ENCODE results near the gene CSGALNACT2. TPM values are rescaled to one million over a fixed set of nuclear protein-coding genes. Genes with fewer than 3 reads are reported as not detected.

The CSGALNACT2 gene
- total RNA-seq, 2 experiments from 2014 or later: 36.2 to 41.0 TPM

- CTCF ChIA-PET: interaction anchor here (0.7 to 1.6 kb wide), 3 partner anchors 9 to 15 kb away, joined by 3 to 9 read pairs (median 7); no protein-coding TSS in a partner anchor
- H3K36me3 Mint-ChIP-seq (ENCODE audit: low read depth): no peaks in the 10 kb centered on the region
- peaks cover 21% of the 10 kb centered on the region for H3K27me3 Mint-ChIP-seq
- no peaks in the 10 kb centered on the region for H3K9me3 Mint-ChIP-seq
- H3K27ac Mint-ChIP-seq: no peak overlapping the region
- no peak overlapping the region for H3K4me3 Mint-ChIP-seq
- DNase-seq: no peak
- POLR2A ChIA-PET: no interaction called here
- H3K4me1 Mint-ChIP-seq: peaks cover 27% of the 10 kb centered on the region
These were observed 32.4 kb upstream of the CSGALNACT2 start for GRCh38 chr10:43105956-43106229.

GRCh38 chr10:43106256-43107091, 31.8 kb upstream of the CSGALNACT2 start:
- Mint-ChIP-seq H3K27ac (peak overlapping the region; percentile 9), H3K4me3 (no peak overlapping the region)

GRCh38 chr10:43108951-43109350, 29.3 kb upstream of the CSGALNACT2 start:
- Mint-ChIP-seq H3K36me3 (ENCODE audit: low read depth) (no peaks in the 10 kb centered on the region), H3K9me3 (no peaks in the 10 kb centered on the region), H3K4me3 (no peak overlapping the region), H3K4me1 (peaks cover 27% of the 10 kb centered on the region), H3K27ac (no peak overlapping the region), H3K27me3 (peaks cover 5% of the 10 kb centered on the region)
- DNase-seq: no peak
- ChIA-PET CTCF (interaction anchor here (0.6 kb wide), 1 partner anchor 495 kb away, joined by 3 read pairs; no protein-coding TSS in a partner anchor), POLR2A (no interaction called here)

More at GRCh38 chr10:43106256-43107091, 31.8 kb upstream of the CSGALNACT2 start:
- Mint-ChIP-seq H3K27me3 (peaks cover 21% of the 10 kb centered on the region), H3K4me1 (peaks cover 27% of the 10 kb centered on the region), H3K36me3 (ENCODE audit: low read depth) (no peaks in the 10 kb centered on the region), H3K9me3 (no peaks in the 10 kb centered on the region)
- DNase-seq: no peak
- ChIA-PET CTCF (interaction anchor here (0.7 to 1.6 kb wide), 3 partner anchors 9 to 15 kb away, joined by 3 to 9 read pairs (median 7); no protein-coding TSS in a partner anchor), POLR2A (no interaction called here)

DNA sequence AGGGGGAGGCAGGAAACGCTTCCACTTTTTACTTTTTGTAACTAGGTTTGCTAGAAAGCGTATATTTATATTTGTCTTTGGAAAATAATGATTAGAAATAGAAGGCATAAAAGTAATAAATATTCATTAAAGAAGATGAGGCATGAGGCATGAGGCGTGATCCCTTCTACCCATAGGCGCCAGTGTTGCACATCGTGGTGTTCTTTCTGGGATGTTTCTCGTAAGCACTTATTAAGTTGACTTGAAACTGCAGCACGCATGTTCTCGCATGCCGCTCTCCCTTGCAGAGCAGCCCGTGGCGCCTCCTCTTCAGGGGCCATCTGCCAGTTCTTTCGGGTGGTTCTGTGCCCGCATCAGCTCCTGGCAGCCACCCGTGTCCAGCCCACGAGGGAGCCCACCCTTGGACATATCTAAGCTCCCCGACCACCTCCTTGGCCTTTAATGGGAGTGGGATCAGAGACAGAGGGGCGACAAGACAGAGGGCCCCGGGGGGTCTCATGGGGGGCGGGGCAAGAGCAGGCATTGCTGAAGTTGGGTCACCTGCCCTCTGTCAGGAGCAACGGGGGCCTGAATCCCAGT, 28.5 kb upstream of the CSGALNACT2 start:
- no peak overlapping the region for H3K4me3 Mint-ChIP-seq
- no peak overlapping the region for H3K27ac Mint-ChIP-seq
- peaks cover 27% of the 10 kb centered on the region for H3K4me1 Mint-ChIP-seq
- H3K27me3 Mint-ChIP-seq: peaks cover 4% of the 10 kb centered on the region
- no peak for DNase-seq
- H3K36me3 Mint-ChIP-seq (ENCODE audit: low read depth): no peaks in the 10 kb centered on the region
- POLR2A ChIA-PET: no interaction called here
- H3K9me3 Mint-ChIP-seq: no peaks in the 10 kb centered on the region
- CTCF ChIA-PET: no interaction called here

GRCh38 chr10:43110338-43111071, 27.7 kb upstream of the CSGALNACT2 start:
- no peaks in the 10 kb centered on the region for H3K27me3 Mint-ChIP-seq
- H3K4me3 Mint-ChIP-seq: no peak overlapping the region
- H3K4me1 Mint-ChIP-seq: peaks cover 23% of the 10 kb centered on the region
- no peak for DNase-seq
- no peaks in the 10 kb centered on the region for H3K36me3 Mint-ChIP-seq (ENCODE audit: low read depth)
- POLR2A ChIA-PET: no interaction called here
- peak overlapping the region; percentile 25 for H3K27ac Mint-ChIP-seq
- H3K9me3 Mint-ChIP-seq: no peaks in the 10 kb centered on the region
- CTCF ChIA-PET: no interaction called here

- ChIA-PET POLR2A (interaction anchor here (0.9 kb wide), 1 partner anchor 10 kb away, joined by 3 read pairs; no protein-coding TSS in a partner anchor), CTCF (no interaction called here)
- H3K4me3 Mint-ChIP-seq: no peak overlapping the region
- H3K27me3 Mint-ChIP-seq: no peaks in the 10 kb centered on the region
- H3K27ac Mint-ChIP-seq: peak overlapping the region; percentile 25
- H3K4me1 Mint-ChIP-seq: peaks cover 18% of the 10 kb centered on the region
- DNase-seq: no peak
- H3K36me3 Mint-ChIP-seq (ENCODE audit: low read depth): no peaks in the 10 kb centered on the region
- H3K9me3 Mint-ChIP-seq: no peaks in the 10 kb centered on the region
These were observed 27.1 kb upstream of the CSGALNACT2 start for GRCh38 chr10:43111101-43111500.

GRCh38 chr10:43111921-43112607, 26.2 kb upstream of the CSGALNACT2 start:
- Mint-ChIP-seq H3K36me3 (ENCODE audit: low read depth) (no peaks in the 10 kb centered on the region), H3K27me3 (no peaks in the 10 kb centered on the region), H3K4me3 (no peak overlapping the region), H3K27ac (no peak overlapping the region), H3K4me1 (peaks cover 8% of the 10 kb centered on the region), H3K9me3 (no peaks in the 10 kb centered on the region)
- DNase-seq: no peak
- ChIA-PET CTCF (no interaction called here), POLR2A (interaction anchor here (0.9 kb wide), 1 partner anchor 9 kb away, joined by 3 read pairs; no protein-coding TSS in a partner anchor)

DNA sequence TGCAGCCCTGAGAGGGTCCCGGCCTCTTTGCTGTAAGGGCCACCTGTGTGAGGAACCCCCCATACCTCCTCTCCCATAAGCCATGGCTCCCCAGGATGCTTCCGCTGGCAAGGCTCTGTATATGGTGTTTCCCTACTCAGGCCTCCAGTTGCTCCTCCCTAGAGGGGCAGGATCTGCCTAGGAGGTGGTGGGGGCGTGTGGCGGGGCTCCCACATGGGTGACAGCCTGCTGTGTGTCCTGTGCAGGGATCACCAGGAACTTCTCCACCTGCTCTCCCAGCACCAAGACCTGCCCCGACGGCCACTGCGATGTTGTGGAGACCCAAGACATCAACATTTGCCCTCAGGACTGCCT, 25.7 kb upstream of the CSGALNACT2 start:
- Mint-ChIP-seq H3K27me3 (no peaks in the 10 kb centered on the region), H3K9me3 (no peaks in the 10 kb centered on the region), H3K4me1 (peaks cover 7% of the 10 kb centered on the region), H3K36me3 (ENCODE audit: low read depth) (no peaks in the 10 kb centered on the region), H3K27ac (no peak overlapping the region), H3K4me3 (no peak overlapping the region)
- no peak for DNase-seq
- ChIA-PET POLR2A (no interaction called here), CTCF (no interaction called here)

DNA sequence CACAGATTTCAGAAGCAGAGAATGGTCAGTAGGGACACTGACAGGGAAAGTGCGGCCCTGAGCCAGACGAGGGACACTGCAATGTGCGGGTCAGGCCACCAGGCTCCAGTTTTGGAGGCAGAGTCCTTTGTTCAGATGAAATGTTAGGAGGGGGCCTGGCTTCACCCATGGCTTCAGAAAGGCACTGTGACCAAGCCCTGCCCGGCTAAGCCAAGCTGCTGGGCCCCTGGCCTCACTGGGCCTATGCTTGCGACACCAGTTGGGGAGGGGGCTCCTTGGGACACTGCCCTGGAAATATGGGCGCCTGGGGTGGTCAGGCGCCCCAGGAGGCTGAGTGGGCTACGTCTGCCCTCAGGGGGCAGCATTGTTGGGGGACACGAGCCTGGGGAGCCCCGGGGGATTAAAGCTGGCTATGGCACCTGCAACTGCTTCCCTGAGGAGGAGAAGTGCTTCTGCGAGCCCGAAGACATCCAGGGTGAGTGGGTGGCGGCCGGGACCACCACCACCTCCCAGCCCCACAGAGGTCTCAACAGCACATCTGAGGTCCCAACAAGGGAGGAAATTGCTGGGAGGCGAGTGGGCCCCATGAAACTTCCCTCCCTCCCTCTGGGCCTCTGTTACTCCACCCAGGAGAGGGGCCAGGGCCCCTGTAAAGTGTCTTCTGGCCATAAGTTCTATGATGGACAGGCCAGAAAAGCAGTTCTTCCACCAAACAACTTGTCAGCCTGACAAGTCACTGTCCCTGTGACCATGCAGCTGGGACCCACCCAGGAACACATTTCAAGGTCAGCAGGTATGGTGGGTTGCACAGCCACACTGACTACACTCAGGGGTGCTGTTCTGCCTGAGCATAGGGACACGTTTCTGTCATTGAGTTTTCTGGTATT, 24.8 kb upstream of the CSGALNACT2 start:
- Mint-ChIP-seq H3K27ac (no peak overlapping the region), H3K9me3 (no peaks in the 10 kb centered on the region), H3K36me3 (ENCODE audit: low read depth) (no peaks in the 10 kb centered on the region), H3K4me1 (peaks cover 7% of the 10 kb centered on the region), H3K4me3 (no peak overlapping the region), H3K27me3 (no peaks in the 10 kb centered on the region)
- POLR2A ChIA-PET: no interaction called here
- no peak for DNase-seq
- CTCF ChIA-PET: no interaction called here

GRCh38 chr10:43114088-43114742, 24.0 kb upstream of the CSGALNACT2 start:
- Mint-ChIP-seq H3K36me3 (ENCODE audit: low read depth) (no peaks in the 10 kb centered on the region), H3K27ac (no peak overlapping the region), H3K4me3 (no peak overlapping the region), H3K27me3 (no peaks in the 10 kb centered on the region), H3K4me1 (peaks cover 11% of the 10 kb centered on the region), H3K9me3 (no peaks in the 10 kb centered on the region)
- POLR2A ChIA-PET: no interaction called here
- no peak for DNase-seq
- CTCF ChIA-PET: interaction anchor here (0.9 to 1.6 kb wide), 2 partner anchors 11 to 25 kb away, joined by 3 to 4 read pairs; no protein-coding TSS in a partner anchor

GRCh38 chr10:43114743-43115611, 23.3 kb upstream of the CSGALNACT2 start:
- ChIA-PET POLR2A (no interaction called here), CTCF (interaction anchor here (0.9 to 1.6 kb wide), 3 partner anchors 9 to 24 kb away, joined by 3 to 7 read pairs (median 4); no protein-coding TSS in a partner anchor)
- H3K9me3 Mint-ChIP-seq: no peaks in the 10 kb centered on the region
- no peak overlapping the region for H3K27ac Mint-ChIP-seq
- H3K36me3 Mint-ChIP-seq (ENCODE audit: low read depth): no peaks in the 10 kb centered on the region
- H3K27me3 Mint-ChIP-seq: no peaks in the 10 kb centered on the region
- DNase-seq: no peak
- H3K4me3 Mint-ChIP-seq: no peak overlapping the region
- H3K4me1 Mint-ChIP-seq: peaks cover 15% of the 10 kb centered on the region

All from activated CD4-positive, alpha-beta T cell treated with anti-CD3 and anti-CD28 coated beads, Interleukin-2, amount 10 ng/mL, durations not matched to agents 7 days and 5 days (primary cell).